SK-N-SH treated with all-trans-retinoic acid at 6 μM for 48 hours (cell line): Measurements from ENCODE around the gene FREM2.

Source experiments
- ATAC-seq: fragments of 200-7000 bp; cut with Tn5 transposase; 3 replicates; pipeline ENCODE4 v1.9.1; 2020; ENCODE audit warnings: mild to moderate bottlenecking, moderate library complexity
- ARNTL ChIP-seq: fragments of 450-650 bp; formaldehyde crosslinking; IDR thresholded peaks from 2 replicates; pipeline ENCODE4 v1.5.0; 2020; ENCODE audit warnings: low read depth, mild to moderate bottlenecking, moderate library complexity, borderline replicate concordance
- BACH2 ChIP-seq: fragments of 250-450 bp; sonication (Bioruptor Pico); IDR thresholded peaks from 2 replicates; pipeline ENCODE4 v1.9.0; 2021; ENCODE audit warnings: mild to moderate bottlenecking, borderline replicate concordance
- CREB5 ChIP-seq: fragments of 250-450 bp; sonication (Bioruptor Pico); IDR thresholded peaks from 2 replicates; pipeline ENCODE4 v1.5.1; 2020; ENCODE audit warnings: low read depth, mild to moderate bottlenecking, moderate library complexity
- CSDC2 ChIP-seq: fragments of 250-450 bp; sonication (Bioruptor Pico); IDR thresholded peaks from 2 replicates; pipeline ENCODE4 v1.5.0; 2020; ENCODE audit warnings: mild to moderate bottlenecking, moderate library complexity
- CSRNP3 ChIP-seq: fragments of 250-450 bp; sonication (Bioruptor Pico); IDR thresholded peaks from 2 replicates; pipeline ENCODE4 v1.5.1; 2021; ENCODE audit warnings: mild to moderate bottlenecking, moderate library complexity
- ESRRG ChIP-seq: fragments of 250-450 bp; sonication (Bioruptor Pico); IDR thresholded peaks from 2 replicates; pipeline ENCODE4 v1.6.1; 2021; ENCODE audit warnings: mild to moderate bottlenecking
- GLIS3 ChIP-seq: fragments of 250-450 bp; sonication (Bioruptor Pico); IDR thresholded peaks from 2 replicates; pipeline ENCODE4 v1.5.0; 2020; ENCODE audit warnings: mild to moderate bottlenecking, moderate library complexity
- ISL1 ChIP-seq: fragments of 250-450 bp; sonication (Bioruptor Pico); IDR thresholded peaks from 2 replicates; pipeline ENCODE4 v2.1.2; 2022; ENCODE audit warnings: mild to moderate bottlenecking, moderate library complexity
- OSR1 ChIP-seq: fragments of 250-450 bp; sonication (Bioruptor Pico); IDR thresholded peaks from 2 replicates; pipeline ENCODE4 v1.8.0; 2022; ENCODE audit warnings: moderate library complexity, mild to moderate bottlenecking, inconsistent platforms
- PATZ1 ChIP-seq: fragments of 250-450 bp; sonication (Bioruptor Pico); IDR thresholded peaks from 2 replicates; pipeline ENCODE4 v1.8.0; 2020; ENCODE audit warnings: mild to moderate bottlenecking, moderate library complexity, borderline replicate concordance
- POU6F1 ChIP-seq: fragments of 250-450 bp; sonication (Bioruptor Pico); IDR thresholded peaks from 2 replicates; pipeline ENCODE4 v1.8.0; 2021; ENCODE audit warnings: low read depth, mild to moderate bottlenecking, moderate library complexity, borderline replicate concordance
- PPARA ChIP-seq: fragments of 250-450 bp; sonication (Bioruptor Pico); IDR thresholded peaks from 2 replicates; pipeline ENCODE4 v1.5.0; 2020; ENCODE audit warnings: mild to moderate bottlenecking, borderline replicate concordance
- RARB ChIP-seq: fragments of 250-450 bp; sonication (Bioruptor Pico); IDR thresholded peaks from 2 replicates; pipeline ENCODE4 v1.8.0; 2021; ENCODE audit warnings: mild to moderate bottlenecking, moderate library complexity
- SNAI2 ChIP-seq: fragments of 250-450 bp; sonication (Bioruptor Pico); IDR thresholded peaks from 2 replicates; pipeline ENCODE4 v1.5.0; 2020; ENCODE audit warnings: mild to moderate bottlenecking, moderate library complexity
- TCF4 ChIP-seq: fragments of 250-450 bp; sonication (Bioruptor Pico); IDR thresholded peaks from 2 replicates; pipeline ENCODE4 v1.8.0; 2021; ENCODE audit warnings: mild to moderate bottlenecking, moderate library complexity, borderline replicate concordance
- TOX ChIP-seq: fragments of 250-450 bp; sonication (Bioruptor Pico); IDR thresholded peaks from 2 replicates; pipeline ENCODE4 v1.8.0; 2021; ENCODE audit warnings: mild to moderate bottlenecking, moderate library complexity, borderline replicate concordance
- TSHZ2 ChIP-seq: fragments of 250-450 bp; sonication (Bioruptor Pico); IDR thresholded peaks from 2 replicates; pipeline ENCODE4 v1.5.0; 2020; ENCODE audit warnings: mild to moderate bottlenecking, moderate library complexity
- ZC3H10 ChIP-seq: fragments of 250-450 bp; sonication (Bioruptor Pico); IDR thresholded peaks from 2 replicates; pipeline ENCODE4 v1.5.1; 2021; ENCODE audit warnings: mild to moderate bottlenecking, moderate library complexity
- ZFP30 ChIP-seq: fragments of 450-650 bp; formaldehyde crosslinking; IDR thresholded peaks from 2 replicates; pipeline ENCODE4 v1.5.0; 2022; ENCODE audit warnings: mild to moderate bottlenecking, moderate library complexity
- ZNF565 ChIP-seq: fragments of 450-650 bp; formaldehyde crosslinking; conservative IDR thresholded peaks from 2 replicates; pipeline ENCODE4 v1.5.0; 2020; ENCODE audit warnings: low read depth, mild to moderate bottlenecking, moderate library complexity
- ZNF8 ChIP-seq: fragments of 450-650 bp; formaldehyde crosslinking; IDR thresholded peaks from 2 replicates; pipeline ENCODE4 v1.5.0; 2020; ENCODE audit warnings: mild to moderate bottlenecking, moderate library complexity

FREM2 gene

GRCh38 chr13:38781539-38781938, 94.7 kb downstream of the FREM2 start:
- no peak for TF ChIP-seq ZNF8 (CRISPR knock-in tag)
- no peak for TF ChIP-seq POU6F1 (CRISPR knock-in tag)
- TF ChIP-seq BACH2, result no peak
- ATAC-seq, result no peak

- TF ChIP-seq TCF4 (CRISPR knock-in tag) (no peak), TSHZ2 (CRISPR knock-in tag) (no peak), PATZ1 (CRISPR knock-in tag) (no peak), ZNF565 (CRISPR knock-in tag) (no peak), BACH2 (no peak), GLIS3 (CRISPR knock-in tag) (no peak), ZFP30 (CRISPR knock-in tag) (no peak), ESRRG (CRISPR knock-in tag) (no peak), CREB5 (CRISPR knock-in tag) (no peak), ISL1 (CRISPR knock-in tag) (no peak), CSDC2 (CRISPR knock-in tag) (no peak), ZC3H10 (CRISPR knock-in tag) (no peak), ZNF8 (CRISPR knock-in tag) (no peak), TOX (CRISPR knock-in tag) (no peak), RARB (CRISPR knock-in tag) (no peak), PPARA (no peak), ARNTL (CRISPR knock-in tag) (no peak), POU6F1 (CRISPR knock-in tag) (no peak), SNAI2 (CRISPR knock-in tag) (no peak), OSR1 (CRISPR knock-in tag) (no peak)
- TF ChIP-seq, all 23 proteins: peak for 0
- no peak for ATAC-seq
These were observed 97.4 kb downstream of the FREM2 start for GRCh38 chr13:38784036-38784880.

- TF ChIP-seq GLIS3 (CRISPR knock-in tag), result no peak
- no peak for TF ChIP-seq BACH2
- TF ChIP-seq CREB5 (CRISPR knock-in tag), result no peak
- no peak for TF ChIP-seq PPARA
- no peak for TF ChIP-seq ISL1 (CRISPR knock-in tag)
- TF ChIP-seq CSRNP3 (CRISPR knock-in tag), result no peak
- TF ChIP-seq OSR1 (CRISPR knock-in tag), result no peak
- TF ChIP-seq CSDC2 (CRISPR knock-in tag), result no peak
- TF ChIP-seq TOX (CRISPR knock-in tag), result no peak
- no peak for TF ChIP-seq POU6F1 (CRISPR knock-in tag)
- no peak for TF ChIP-seq ZNF565 (CRISPR knock-in tag)
- no peak for ATAC-seq
These were observed 98.2 kb downstream of the FREM2 start for GRCh38 chr13:38785042-38785441.
